Measurements from ENCODE around the gene MASTL. TPM values are rescaled to one million over a fixed set of nuclear protein-coding genes. Genes with fewer than 3 reads are reported as not detected.

The MASTL gene
- total RNA-seq, 1 donor from 2014 or later = 5.6 TPM

DNA sequence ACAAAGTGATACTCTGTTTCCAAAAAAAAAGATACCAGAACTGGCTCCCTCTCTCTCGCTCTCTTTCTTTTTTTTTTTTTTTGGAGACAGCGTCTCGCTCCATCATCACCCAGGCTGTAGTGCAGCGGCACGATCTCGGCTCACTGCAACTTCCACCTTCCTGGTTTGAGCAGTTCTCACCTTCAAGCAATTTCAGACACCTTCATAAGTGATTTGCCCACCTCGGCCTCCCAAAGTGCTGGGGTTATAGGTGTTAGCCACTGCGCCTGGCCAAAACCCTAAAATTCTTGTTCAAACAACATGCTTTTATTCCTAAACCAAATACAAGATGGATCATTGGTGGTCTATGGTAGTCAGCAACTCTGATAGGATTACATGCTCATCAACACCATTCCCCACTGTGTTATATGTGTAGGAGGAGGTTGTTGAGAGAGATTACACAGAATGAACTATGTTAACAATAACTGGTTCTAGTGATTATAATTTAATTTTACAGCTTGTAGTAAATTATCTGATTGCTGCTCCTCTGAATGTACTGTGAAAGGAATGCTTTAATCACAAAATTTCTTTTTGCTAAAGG lies 69.9 kb downstream of the MASTL start:
- no peak for DNase-seq (ENCODE audit: low spot score)

DNA sequence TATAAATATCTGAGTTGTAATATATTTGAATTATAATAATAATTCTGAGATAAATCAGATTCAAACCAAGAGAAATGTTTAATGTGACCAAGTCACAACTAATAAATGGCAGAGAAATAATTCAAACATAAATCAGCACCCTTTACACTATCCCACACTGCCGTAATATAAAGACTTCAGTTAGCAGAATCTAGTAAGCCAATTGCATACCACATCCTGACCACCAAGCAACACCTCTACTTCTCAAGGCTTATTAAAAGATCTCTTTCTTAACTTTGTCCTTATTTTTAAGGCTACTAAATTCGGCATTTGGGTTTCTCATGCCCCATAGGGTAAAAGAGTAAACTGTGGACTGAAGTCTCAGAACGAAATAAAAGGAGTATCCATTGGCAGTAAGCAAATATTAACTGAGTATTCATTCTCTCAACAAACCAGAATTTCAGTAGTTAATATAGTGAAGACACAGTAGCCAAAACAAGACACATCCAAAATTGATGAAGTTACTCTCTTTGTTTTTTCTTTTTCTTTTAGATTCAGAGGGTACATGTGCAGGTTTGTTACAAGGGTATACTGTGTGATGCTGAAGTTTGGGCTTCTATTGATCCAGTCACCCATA lies 70.6 kb downstream of the MASTL start:
- no peak for DNase-seq (ENCODE audit: low spot score)

DNA sequence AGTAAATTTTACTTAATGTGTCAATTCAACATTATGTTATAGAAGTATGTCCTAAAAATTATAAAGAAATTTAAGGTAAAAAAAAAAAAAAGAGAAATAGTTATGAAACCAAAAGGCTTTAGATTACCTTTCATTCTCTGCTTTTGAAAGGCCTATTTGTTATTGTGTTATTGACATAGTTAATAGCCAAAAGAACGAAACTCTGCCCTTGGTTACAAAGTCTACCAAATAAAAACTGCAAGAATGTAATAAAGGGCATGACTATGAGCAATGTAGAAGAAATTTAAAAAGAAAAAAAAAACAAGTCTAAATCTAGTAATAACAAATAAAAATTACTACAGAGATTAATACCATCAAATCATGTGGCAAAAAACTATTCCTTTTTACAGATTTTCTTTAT lies 74.9 kb downstream of the MASTL start:
- no peak for DNase-seq (ENCODE audit: low spot score)

DNA sequence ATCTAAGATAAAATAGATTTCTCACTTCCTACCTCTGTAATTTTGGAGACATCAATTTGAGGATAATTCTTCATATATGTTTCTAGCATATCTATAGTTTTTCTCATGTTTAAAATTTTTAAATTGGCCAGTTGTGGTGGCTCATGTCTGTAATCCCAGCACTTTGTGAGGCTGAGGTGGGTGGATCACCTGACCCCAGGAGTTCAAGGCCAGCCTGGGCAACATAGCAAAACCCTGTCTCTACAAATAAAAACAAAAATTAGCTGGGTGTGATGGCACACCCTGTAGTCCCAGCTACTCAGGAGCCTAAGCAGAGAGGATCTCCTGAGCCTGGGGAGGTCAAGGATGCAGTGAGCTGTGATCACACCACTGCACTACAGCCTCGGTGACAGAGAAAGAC lies 80.6 kb downstream of the MASTL start:
- DNase-seq (ENCODE audit: low spot score) = no peak

Other genes starting within 250 kb of the MASTL start
- 4.1 TPM for gene ANKRD26, start 54.9 kb upstream of the MASTL start, total RNA-seq
- 89.2 TPM for gene YME1L1, start 968 bp upstream of the MASTL start, total RNA-seq
- 26.6 TPM for gene ACBD5, start 85.4 kb downstream of the MASTL start, total RNA-seq

Data from mesenteric fat pad (tissue), 1 donor.